ENCODE data around the gene IL13RA2.

IL13RA2 gene, protein sequence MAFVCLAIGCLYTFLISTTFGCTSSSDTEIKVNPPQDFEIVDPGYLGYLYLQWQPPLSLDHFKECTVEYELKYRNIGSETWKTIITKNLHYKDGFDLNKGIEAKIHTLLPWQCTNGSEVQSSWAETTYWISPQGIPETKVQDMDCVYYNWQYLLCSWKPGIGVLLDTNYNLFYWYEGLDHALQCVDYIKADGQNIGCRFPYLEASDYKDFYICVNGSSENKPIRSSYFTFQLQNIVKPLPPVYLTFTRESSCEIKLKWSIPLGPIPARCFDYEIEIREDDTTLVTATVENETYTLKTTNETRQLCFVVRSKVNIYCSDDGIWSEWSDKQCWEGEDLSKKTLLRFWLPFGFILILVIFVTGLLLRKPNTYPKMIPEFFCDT

DNA sequence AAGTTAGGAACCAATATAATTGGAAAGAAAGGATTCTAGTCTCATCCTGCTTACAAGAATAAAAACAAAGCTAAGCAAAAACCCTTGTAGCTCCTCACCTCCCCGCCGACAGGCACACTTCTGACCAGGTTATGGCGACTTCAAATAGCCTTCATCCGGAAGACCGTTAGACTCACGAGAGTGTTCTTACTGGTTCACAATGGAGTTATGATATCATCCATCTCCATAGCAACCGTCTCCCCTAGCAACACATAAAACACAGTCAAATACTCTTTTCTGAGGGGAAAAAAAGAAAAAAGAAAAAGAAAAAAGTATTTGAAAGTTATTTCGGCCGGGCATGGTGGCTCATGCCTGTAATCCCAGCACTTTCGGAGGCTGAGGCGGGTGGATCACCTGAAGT, at the start of gene IL13RA2:
Gene IL13RA2, minus strand, starts transcription at position 162 of the 400 bp plus-strand sequence. CDS start 347 bp downstream, outside the sequence.
- Histone ChIP-seq H3K9me3 (ENCODE audit: insufficient read depth, low read depth, low read length) (no peaks in the 10 kb centered on the region), H3K4me1 (ENCODE audit: insufficient read depth, low read length) (no peaks in the 10 kb centered on the region), H3K36me3 (ENCODE audit: insufficient read depth, low read depth, low read length) (no peaks in the 10 kb centered on the region), H3K9ac (ENCODE audit: low read depth, low read length) (no peak within 1 kb of the TSS), H3K4me3 (ENCODE audit: low read length) (no peak within 1 kb of the TSS), H3K27ac (ENCODE audit: low read length) (no peak within 1 kb of the TSS), H3K27me3 (ENCODE audit: insufficient read depth, low read length) (no peaks in the 10 kb centered on the region)

GRCh38 chrX:115065304-115065703, 47.9 kb upstream of the IL13RA2 start:
- H3K4me1 ChIP-seq (ENCODE audit: insufficient read depth, low read length), result no peaks in the 10 kb centered on the region
- H3K9me3 ChIP-seq (ENCODE audit: insufficient read depth, low read depth, low read length), result no peaks in the 10 kb centered on the region
- no peaks in the 10 kb centered on the region for H3K27me3 ChIP-seq (ENCODE audit: insufficient read depth, low read length)
- no peak overlapping the region for H3K27ac ChIP-seq (ENCODE audit: low read length)
- H3K9ac ChIP-seq (ENCODE audit: low read depth, low read length), result no peak overlapping the region
- H3K4me3 ChIP-seq (ENCODE audit: low read length), result no peak overlapping the region
- H3K36me3 ChIP-seq (ENCODE audit: insufficient read depth, low read depth, low read length), result no peaks in the 10 kb centered on the region

DNA sequence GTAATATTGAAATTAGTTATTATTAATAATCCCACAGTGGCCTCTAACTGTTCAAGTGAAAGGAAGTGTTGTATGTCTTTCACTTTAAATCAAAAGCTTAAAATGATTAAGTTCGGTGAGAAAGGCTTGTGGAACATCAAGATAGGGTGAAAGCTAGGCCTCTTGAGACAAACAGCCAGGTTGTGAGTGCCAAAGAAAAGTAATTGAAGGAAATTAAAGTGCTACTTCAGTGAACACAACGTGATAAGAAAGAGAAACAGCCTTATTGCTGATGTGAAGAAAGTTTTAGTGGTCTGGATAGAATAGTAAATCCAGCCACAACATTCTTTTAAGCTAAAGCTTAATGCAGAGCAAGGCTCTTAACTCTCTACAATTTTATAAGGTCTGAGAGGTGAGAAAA, 42.6 kb upstream of the IL13RA2 start:
- Histone ChIP-seq H3K4me1 (ENCODE audit: insufficient read depth, low read length) (no peaks in the 10 kb centered on the region), H3K9ac (ENCODE audit: low read depth, low read length) (no peak overlapping the region), H3K27ac (ENCODE audit: low read length) (no peak overlapping the region), H3K4me3 (ENCODE audit: low read length) (no peak overlapping the region), H3K36me3 (ENCODE audit: insufficient read depth, low read depth, low read length) (no peaks in the 10 kb centered on the region), H3K9me3 (ENCODE audit: insufficient read depth, low read depth, low read length) (no peaks in the 10 kb centered on the region), H3K27me3 (ENCODE audit: insufficient read depth, low read length) (no peaks in the 10 kb centered on the region)

DNA sequence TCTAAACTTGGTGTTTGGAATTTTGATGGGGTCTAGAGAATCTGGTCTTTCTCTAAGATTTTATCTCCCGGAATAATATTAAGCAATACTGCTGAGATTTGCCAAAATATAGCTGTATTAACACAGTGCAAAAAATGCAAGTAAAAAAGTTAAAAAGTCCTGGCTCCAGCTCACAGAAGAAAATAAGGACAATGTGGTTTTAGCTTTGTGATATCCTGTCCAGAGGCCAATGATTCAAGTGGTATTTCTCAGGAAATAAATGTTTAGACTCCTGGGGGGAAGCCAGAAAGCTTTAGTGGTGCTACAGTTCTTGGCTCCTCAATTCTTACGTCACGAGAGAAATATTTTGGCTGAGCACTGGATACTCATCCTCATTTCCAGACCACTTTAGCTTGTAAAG, 40.9 kb upstream of the IL13RA2 start:
- H3K4me3 ChIP-seq (ENCODE audit: low read length), result no peak overlapping the region
- no peaks in the 10 kb centered on the region for H3K4me1 ChIP-seq (ENCODE audit: insufficient read depth, low read length)
- no peak overlapping the region for H3K27ac ChIP-seq (ENCODE audit: low read length)
- no peaks in the 10 kb centered on the region for H3K9me3 ChIP-seq (ENCODE audit: insufficient read depth, low read depth, low read length)
- no peak overlapping the region for H3K9ac ChIP-seq (ENCODE audit: low read depth, low read length)
- H3K27me3 ChIP-seq (ENCODE audit: insufficient read depth, low read length), result no peaks in the 10 kb centered on the region
- H3K36me3 ChIP-seq (ENCODE audit: insufficient read depth, low read depth, low read length), result no peaks in the 10 kb centered on the region

GRCh38 chrX:115054876-115055275, 37.5 kb upstream of the IL13RA2 start:
- Histone ChIP-seq H3K4me3 (ENCODE audit: low read length) (no peak overlapping the region), H3K27me3 (ENCODE audit: insufficient read depth, low read length) (no peaks in the 10 kb centered on the region), H3K9ac (ENCODE audit: low read depth, low read length) (no peak overlapping the region), H3K4me1 (ENCODE audit: insufficient read depth, low read length) (no peaks in the 10 kb centered on the region), H3K36me3 (ENCODE audit: insufficient read depth, low read depth, low read length) (no peaks in the 10 kb centered on the region), H3K27ac (ENCODE audit: low read length) (no peak overlapping the region), H3K9me3 (ENCODE audit: insufficient read depth, low read depth, low read length) (no peaks in the 10 kb centered on the region)

DNA sequence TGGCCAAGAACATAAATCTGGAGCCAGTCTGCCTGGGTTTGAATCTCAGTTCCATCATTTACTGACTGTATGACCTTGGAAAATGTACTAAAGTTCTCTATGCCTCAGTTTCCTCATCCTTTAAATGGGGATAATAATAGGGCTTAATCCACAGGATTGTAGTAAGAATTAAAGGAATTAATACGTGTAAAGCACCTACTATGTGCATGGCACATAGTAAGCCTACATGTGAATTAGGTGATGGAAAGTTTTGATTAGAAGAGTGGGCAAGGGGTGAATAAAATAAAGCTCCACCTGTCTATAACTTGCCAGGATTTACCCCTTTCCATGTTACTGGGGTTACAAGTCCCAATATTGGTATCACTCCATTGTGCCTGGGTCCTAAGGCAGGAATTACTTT, 35.8 kb upstream of the IL13RA2 start:
- Histone ChIP-seq H3K4me1 (ENCODE audit: insufficient read depth, low read length) (no peaks in the 10 kb centered on the region), H3K27me3 (ENCODE audit: insufficient read depth, low read length) (no peaks in the 10 kb centered on the region), H3K27ac (ENCODE audit: low read length) (no peak overlapping the region), H3K36me3 (ENCODE audit: insufficient read depth, low read depth, low read length) (no peaks in the 10 kb centered on the region), H3K4me3 (ENCODE audit: low read length) (no peak overlapping the region), H3K9ac (ENCODE audit: low read depth, low read length) (no peak overlapping the region), H3K9me3 (ENCODE audit: insufficient read depth, low read depth, low read length) (no peaks in the 10 kb centered on the region)

GRCh38 chrX:115047715-115048114, 30.3 kb upstream of the IL13RA2 start:
- Histone ChIP-seq H3K9ac (ENCODE audit: low read depth, low read length) (no peak overlapping the region), H3K27me3 (ENCODE audit: insufficient read depth, low read length) (no peaks in the 10 kb centered on the region), H3K36me3 (ENCODE audit: insufficient read depth, low read depth, low read length) (no peaks in the 10 kb centered on the region), H3K4me3 (ENCODE audit: low read length) (no peak overlapping the region), H3K9me3 (ENCODE audit: insufficient read depth, low read depth, low read length) (no peaks in the 10 kb centered on the region), H3K27ac (ENCODE audit: low read length) (no peak overlapping the region), H3K4me1 (ENCODE audit: insufficient read depth, low read length) (no peaks in the 10 kb centered on the region)

DNA sequence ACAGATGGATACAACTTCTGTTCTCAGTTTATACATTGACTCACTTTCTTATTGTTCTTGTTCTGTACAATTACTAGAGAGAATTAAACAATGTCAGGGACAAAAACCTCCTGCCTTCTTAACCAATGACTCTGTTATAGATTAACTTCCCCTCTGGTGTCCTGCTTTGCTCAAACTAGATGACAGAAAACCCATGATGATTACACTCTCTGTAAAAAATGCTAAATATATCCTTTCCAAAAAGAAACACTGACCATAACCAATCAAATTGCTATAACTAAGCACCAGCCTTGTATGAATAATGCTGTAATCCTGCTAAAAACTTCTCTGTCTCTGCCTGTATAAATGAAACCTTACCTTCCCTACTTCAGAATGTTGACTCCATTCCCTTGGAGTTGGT, 29.8 kb upstream of the IL13RA2 start:
- Histone ChIP-seq H3K9ac (ENCODE audit: low read depth, low read length) (no peak overlapping the region), H3K27me3 (ENCODE audit: insufficient read depth, low read length) (no peaks in the 10 kb centered on the region), H3K36me3 (ENCODE audit: insufficient read depth, low read depth, low read length) (no peaks in the 10 kb centered on the region), H3K9me3 (ENCODE audit: insufficient read depth, low read depth, low read length) (no peaks in the 10 kb centered on the region), H3K4me3 (ENCODE audit: low read length) (no peak overlapping the region), H3K27ac (ENCODE audit: low read length) (no peak overlapping the region), H3K4me1 (ENCODE audit: insufficient read depth, low read length) (no peaks in the 10 kb centered on the region)

DNA sequence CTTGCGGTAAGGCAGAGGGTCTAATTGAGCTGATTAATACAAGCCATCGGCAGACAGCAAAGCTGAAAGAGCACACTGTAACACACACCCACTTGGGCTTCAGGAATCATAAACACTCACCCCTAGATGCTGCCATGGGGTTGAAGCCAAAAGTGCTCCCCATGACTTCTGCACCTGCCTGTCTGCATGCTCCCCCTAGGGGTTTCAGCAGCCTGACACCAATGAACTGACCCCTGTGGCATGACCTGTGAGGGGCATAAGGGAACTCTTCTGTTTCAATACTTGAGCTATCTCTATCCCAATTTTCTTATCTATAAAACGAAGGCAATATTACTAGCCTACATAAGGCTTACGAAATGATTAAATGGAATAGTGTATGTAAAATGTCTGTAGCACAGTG, 23.0 kb upstream of the IL13RA2 start:
- H3K27me3 ChIP-seq (ENCODE audit: insufficient read depth, low read length), result no peaks in the 10 kb centered on the region
- H3K4me3 ChIP-seq (ENCODE audit: low read length), result no peak overlapping the region

DNA sequence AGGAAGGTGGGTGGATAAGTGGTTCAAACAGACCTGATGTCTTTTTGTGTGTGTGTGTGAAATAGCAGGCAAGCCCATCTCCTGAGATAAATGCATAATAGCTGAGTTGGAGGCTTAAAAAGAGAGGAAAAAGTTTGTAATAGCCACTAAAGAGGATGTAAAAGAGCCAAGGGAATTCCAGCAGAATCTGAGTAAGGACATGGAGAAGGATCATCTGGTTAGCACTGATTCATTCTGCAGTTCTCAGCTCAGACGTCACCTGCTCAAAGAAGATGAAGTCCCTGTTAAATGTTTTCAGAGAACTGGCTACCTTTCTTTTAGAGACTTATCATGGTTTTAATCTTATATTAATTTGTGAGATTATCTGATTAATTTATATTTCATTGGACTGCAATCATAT, 21.0 kb upstream of the IL13RA2 start:
- Histone ChIP-seq H3K36me3 (ENCODE audit: insufficient read depth, low read depth, low read length) (no peaks in the 10 kb centered on the region), H3K27ac (ENCODE audit: low read length) (no peak overlapping the region), H3K4me3 (ENCODE audit: low read length) (no peak overlapping the region), H3K4me1 (ENCODE audit: insufficient read depth, low read length) (no peaks in the 10 kb centered on the region), H3K9ac (ENCODE audit: low read depth, low read length) (no peak overlapping the region), H3K9me3 (ENCODE audit: insufficient read depth, low read depth, low read length) (no peaks in the 10 kb centered on the region), H3K27me3 (ENCODE audit: insufficient read depth, low read length) (no peaks in the 10 kb centered on the region)

More for the DNA sequence above, 23.0 kb upstream of the IL13RA2 start:
- Histone ChIP-seq H3K4me1 (ENCODE audit: insufficient read depth, low read length) (no peaks in the 10 kb centered on the region), H3K27ac (ENCODE audit: low read length) (no peak overlapping the region), H3K9ac (ENCODE audit: low read depth, low read length) (no peak overlapping the region), H3K36me3 (ENCODE audit: insufficient read depth, low read depth, low read length) (no peaks in the 10 kb centered on the region), H3K9me3 (ENCODE audit: insufficient read depth, low read depth, low read length) (no peaks in the 10 kb centered on the region)

GRCh38 chrX:115036029-115036428, 18.6 kb upstream of the IL13RA2 start:
- no peak overlapping the region for H3K4me3 ChIP-seq (ENCODE audit: low read length)
- no peaks in the 10 kb centered on the region for H3K36me3 ChIP-seq (ENCODE audit: insufficient read depth, low read depth, low read length)
- no peak overlapping the region for H3K9ac ChIP-seq (ENCODE audit: low read depth, low read length)
- no peak overlapping the region for H3K27ac ChIP-seq (ENCODE audit: low read length)
- no peaks in the 10 kb centered on the region for H3K9me3 ChIP-seq (ENCODE audit: insufficient read depth, low read depth, low read length)
- H3K27me3 ChIP-seq (ENCODE audit: insufficient read depth, low read length), result no peaks in the 10 kb centered on the region
- no peaks in the 10 kb centered on the region for H3K4me1 ChIP-seq (ENCODE audit: insufficient read depth, low read length)

GRCh38 chrX:115031989-115032388, 14.6 kb upstream of the IL13RA2 start:
- H3K36me3 ChIP-seq (ENCODE audit: insufficient read depth, low read depth, low read length), result no peaks in the 10 kb centered on the region
- no peaks in the 10 kb centered on the region for H3K9me3 ChIP-seq (ENCODE audit: insufficient read depth, low read depth, low read length)
- H3K27ac ChIP-seq (ENCODE audit: low read length), result no peak overlapping the region
- no peak overlapping the region for H3K4me3 ChIP-seq (ENCODE audit: low read length)
- H3K9ac ChIP-seq (ENCODE audit: low read depth, low read length), result no peak overlapping the region
- H3K4me1 ChIP-seq (ENCODE audit: insufficient read depth, low read length), result no peaks in the 10 kb centered on the region
- no peaks in the 10 kb centered on the region for H3K27me3 ChIP-seq (ENCODE audit: insufficient read depth, low read length)
